Measurements from ENCODE around the gene ZNF157. TPM values are rescaled to one million over a fixed set of nuclear protein-coding genes. Genes with fewer than 3 reads are reported as not detected.
A peak's percentile ranks its signal among the peaks of the same experiment; 100 is the strongest.
"Not testable (repeated sequence)": the region's sequence is repeated elsewhere in the genome, so short reads cannot be mapped to it uniquely, and the experiment has no call there.

ZNF157 gene
- not detected for total RNA-seq

DNA sequence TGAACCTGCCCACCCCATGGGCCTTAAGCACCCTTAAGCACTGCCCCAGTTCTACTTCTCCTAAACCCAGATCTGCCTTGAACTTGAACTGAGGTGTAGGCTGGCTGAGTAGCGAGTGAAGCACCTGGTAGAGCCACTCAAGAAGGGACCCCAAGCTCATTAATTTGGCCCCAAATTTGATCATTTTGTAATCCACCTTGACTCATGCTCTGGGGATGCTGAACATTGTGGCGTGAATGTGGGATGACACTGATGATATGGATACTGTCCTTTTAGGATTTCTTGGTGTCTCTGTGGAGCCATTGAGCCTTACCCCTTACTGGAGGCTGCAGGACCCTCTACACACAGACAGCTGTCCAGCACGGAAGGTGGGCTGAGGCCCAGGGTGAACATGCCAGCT, at the start of gene ZNF157:
TSS of gene ZNF157 (plus strand) at position 301 of the 400 bp plus-strand sequence. CDS start at position 392, 91 bp downstream.
- DNase-seq (ENCODE audit: low spot score) (no peak), ATAC-seq (no peak)

DNA sequence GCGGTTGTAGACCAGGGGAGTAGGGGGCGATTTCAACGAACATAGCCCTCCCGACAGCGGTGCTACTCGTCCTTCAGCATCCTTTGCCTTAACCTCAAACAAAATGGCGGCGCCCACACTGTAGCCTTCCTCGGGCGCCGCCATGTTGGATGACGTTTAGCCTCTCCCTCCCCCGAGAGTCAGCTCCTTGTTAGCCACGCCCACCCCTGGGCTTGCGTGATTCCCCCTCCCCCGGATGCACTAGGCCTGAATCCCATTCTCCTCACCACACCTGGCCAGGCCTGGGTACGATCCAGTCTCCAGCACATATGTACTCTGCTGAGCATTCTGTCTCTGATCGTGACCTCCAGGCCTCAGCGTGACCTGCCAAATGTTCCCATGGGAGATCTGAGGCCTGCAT, 49.0 kb upstream of the ZNF157 start:
- ATAC-seq (no peak), DNase-seq (ENCODE audit: low spot score) (no peak)

DNA sequence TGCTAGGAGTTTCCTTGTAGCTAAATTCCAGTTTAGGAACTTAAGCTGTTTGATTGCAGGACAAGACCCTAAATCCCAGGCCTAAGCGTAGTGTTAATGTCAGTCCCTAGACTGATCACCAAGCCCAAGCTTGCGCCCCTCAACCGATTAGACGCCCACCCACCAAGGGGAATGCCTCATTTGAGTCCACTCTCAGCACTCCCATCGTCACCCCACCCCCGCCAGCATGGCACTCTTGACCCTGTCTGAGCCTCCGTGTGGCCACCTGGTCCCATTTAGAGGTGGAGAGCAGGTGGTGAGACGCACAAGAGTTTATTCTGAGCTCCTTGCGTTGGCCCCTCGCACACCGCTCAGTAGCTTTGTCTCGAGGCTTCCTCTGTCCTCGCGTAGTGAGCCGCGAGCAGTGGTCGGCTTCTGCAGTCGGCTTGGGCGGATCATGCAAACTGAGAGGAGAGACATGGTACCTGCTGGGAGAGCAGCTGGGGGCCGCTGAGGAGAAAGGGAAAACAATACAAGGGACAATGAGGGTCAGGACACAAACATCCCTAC, 48.5 kb upstream of the ZNF157 start:
- no peak for DNase-seq (ENCODE audit: low spot score)
- ATAC-seq, result no peak

DNA sequence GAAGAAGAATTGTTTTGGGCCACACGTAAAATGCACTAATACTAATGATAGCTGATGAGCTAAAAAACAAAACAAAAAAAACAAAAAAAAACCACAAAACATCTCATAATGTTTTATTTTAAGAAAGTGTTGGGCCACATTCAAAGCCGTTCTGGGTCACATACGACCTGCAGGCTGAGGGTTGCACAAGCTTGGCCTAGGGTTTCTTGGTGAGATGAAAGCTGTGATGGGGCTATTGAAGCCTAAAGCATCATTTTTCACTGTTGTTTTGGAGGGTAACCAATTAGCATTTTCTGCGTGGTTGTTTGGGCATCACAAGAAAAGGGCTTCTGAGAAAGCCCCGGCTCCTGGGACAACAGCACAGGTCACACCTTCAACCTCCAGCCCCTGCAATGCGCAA, 42.5 kb upstream of the ZNF157 start:
- DNase-seq (ENCODE audit: low spot score) (no peak), ATAC-seq (no peak)

DNA sequence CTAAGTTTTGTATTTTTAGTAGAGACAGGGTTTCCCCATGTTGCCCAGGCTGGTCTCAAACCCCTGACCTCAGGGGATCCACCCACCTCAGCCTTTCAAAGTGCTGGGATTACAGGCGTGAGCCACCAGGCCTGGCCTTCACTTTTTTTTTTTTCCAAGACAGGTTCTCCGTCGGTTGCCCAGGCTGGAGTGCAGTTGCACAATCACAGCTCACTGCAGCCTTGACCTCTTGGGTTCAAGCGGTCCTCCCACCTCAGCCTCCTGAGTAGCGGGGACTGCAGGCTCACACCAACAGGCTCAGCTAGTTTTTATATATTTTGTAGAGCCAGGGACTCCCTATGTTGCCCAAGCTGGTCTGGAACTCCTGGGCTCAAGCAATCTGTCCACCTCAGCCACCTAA, 37.6 kb upstream of the ZNF157 start:
- not testable (repeated sequence) for ATAC-seq; DNase-seq (ENCODE audit: low spot score)

DNA sequence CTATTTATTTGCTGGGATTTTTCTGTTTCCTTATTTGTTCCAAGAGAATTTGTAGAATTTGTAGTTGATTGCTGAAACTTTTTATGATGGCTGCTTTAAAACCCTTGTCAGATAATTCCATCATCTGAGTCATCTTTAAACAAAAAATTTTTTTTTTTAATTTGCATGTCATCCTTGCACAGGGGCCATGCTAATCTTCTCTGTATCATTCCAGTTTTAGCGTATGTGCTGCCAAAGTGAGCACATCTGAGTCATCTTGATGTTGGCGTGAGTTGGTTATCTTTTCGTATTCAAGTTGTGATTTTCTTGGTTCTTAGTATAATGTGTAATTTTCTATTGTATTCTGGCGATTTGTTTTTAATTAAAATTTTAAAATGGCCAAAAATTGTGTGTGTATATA, 18.7 kb upstream of the ZNF157 start:
- ATAC-seq (no peak), DNase-seq (ENCODE audit: low spot score) (no peak)

DNA sequence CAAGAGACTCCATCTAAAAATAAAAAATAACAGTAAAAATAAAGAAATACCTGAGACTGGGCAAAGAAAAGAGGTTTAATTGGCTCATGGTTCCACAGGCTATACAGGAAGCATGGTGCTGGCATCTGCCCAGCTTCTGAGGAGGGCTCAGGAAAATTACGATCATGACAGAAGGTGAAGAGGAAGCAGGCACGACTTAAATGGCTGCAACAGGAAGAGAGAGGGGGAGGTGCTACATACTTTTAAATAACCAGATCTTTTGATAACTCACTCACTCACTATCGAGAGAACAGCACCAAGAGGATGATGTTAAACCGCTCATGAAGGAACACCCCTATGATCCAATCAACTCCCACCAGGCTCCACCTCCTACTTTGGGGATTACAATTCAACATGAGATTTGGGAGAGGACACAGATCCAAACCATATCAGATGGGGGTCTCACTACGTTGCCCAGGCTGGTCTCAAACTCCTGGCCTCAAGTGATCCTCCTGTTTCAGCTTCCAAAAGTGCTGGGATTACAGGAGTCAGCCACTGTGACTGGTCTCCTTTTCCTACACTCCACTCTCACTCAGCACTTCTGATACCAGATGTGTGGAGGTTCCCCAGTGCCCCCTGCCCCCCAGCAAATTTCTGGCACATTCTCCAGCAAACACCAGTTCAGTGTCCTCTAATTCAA, 11.9 kb upstream of the ZNF157 start:
- DNase-seq (ENCODE audit: low spot score) (no peak), ATAC-seq (no peak)

DNA sequence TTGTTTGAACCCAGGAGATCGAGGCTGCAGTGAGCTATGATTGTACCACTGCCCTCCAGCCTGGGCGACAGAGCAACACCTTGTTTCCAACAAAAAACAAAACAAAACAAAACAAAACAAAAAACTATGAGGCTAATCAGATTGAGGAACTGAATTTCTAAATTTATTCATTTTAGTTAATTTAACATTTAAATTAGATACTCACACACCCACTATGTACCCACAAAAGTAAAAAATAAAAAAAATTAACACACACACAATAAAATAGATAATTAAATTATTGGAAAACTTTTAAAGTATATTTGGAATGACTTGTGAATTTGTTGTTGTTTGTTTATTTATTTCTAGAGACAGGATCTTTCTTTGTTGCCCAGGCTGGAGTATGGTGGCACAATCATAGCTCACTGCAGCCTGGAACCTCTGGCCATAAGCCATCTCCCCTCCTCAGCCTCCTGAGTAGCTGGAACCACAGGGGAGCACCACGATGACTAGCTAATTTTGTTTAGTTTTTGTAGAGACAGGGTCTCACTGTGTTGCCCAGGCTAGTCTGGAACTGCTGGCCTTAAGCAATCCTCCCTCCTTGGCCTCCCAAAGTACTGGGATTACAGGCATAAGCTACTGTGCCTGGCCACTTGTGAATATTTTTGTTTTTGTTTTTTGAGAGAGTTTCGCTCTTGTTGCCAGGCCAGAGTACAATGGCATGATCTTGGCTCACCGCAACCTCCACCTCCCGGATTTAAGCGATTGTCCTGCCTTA, 9.8 kb upstream of the ZNF157 start:
- DNase-seq (ENCODE audit: low spot score) (no peak), ATAC-seq (no peak)

DNA sequence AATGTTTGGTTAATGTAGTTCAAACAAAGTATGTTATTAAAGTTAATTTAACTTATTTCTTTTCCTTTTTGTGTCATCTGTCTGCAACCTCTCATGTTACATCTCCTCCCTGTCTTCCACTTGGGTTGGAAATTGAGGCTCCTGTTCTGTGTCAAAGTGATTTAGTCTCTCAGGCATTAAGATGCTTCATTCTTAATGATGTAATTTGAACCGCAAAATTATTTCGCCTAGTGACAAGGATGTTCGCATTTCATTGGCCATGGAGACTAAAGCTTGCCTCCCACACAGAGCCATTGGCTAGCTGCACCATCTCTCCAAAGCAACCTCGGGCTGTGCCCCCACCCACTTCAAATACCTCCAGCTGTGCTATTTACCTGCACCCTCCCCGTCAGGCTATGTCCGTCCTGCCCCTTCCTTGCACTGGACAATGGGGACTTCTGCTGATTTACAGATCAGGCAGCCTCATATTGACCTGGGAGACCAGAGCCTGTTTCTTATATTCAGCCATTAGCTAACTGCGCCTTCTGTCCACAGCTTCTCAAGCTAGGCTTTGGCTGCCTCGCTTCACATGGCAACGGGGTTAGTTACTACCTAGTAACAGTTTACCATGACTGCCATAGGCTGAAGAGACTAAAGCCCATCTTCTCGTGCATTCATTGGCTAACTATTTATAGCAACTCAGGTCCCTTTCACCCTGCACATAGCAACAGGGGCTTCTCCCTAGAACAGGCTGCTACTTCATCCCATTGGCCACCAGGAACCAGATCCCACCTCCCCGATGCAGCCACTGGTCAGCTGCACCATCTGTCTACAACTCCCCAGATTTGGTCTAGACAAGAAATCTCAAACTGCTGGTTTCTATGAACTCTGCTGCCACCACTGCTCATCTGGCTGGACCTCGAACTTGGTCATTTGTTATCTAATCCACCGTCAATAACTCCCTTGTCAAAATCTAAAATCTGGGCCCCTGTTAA, 8.6 kb upstream of the ZNF157 start:
- ATAC-seq, result peak; percentile 80
- peak; percentile 53 for DNase-seq (ENCODE audit: low spot score)

DNA sequence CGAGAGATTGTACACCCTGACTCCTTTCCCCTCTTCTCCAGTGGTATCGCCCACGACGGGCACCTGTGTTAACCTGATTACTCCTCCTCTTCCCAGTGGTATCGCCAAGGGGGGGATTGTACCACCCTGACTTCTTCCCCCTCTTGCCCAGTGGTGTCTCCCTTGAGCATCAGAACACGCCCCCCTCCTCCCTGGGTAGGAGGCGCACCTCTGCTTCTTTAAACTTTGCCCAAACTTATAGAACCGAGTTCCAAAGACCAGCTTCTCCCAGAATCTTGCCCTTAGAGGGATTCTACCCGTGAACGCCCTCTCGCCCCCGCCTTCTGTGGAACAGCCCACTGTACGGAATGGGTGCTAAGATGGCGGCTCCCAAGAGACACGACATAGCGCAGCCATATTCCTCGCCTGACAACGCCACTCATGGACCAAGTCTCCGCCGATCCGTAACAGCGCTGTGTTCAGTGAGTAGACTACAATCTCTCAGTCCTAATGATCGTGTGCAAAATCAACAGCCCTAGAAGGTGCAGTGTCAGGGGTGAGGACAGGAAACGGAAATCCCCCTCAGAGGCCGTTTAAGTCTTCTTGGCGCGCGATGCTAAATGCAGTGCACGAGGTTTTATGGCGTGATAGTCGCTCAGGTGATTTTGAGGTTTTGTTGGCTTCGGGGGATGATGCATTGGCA, 4.2 kb upstream of the ZNF157 start:
- peak; percentile 41 for DNase-seq (ENCODE audit: low spot score)
- peak; percentile 68 for ATAC-seq

DNA sequence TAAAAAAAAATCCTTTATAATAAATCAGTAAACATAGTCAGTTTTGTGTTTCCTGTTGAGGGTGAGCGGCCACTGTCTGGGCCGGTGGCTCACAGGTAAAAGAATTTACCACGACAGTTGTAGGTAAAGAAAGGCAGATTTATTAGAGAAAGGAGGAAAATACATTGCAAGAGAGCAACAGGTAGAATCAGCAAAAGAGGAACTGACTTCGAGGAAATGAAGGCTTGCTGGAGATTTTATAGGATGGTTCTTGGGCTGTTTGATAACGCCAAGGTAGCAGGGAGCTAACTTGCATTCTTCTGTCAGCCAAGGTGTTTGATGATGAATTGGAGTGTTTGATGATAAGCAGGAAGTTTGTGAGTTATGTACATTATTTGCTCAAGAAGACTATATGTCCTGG, 2.8 kb downstream of the ZNF157 start:
- DNase-seq (ENCODE audit: low spot score), result no peak
- no peak for ATAC-seq

DNA sequence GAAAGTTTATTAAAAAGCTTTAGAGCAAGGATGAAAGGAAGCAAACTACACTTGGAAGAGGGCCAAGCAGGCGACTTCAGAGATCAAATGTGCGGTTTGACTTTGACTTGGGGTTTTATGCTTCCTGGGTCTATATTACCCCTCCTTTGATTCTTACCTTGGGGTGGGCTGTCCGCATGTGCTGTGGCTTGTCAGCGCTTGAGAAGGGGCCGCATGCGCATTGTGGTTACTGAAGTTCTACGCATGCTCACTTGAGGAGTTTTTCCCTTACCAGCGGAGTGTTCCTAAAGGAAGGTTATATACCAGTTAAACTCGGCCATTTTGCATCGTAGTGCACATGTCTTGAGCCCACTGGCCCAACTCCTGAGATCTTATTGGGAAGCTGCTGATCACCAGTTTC, 9.9 kb downstream of the ZNF157 start:
- DNase-seq (ENCODE audit: low spot score), result peak; percentile 38
- no peak for ATAC-seq

DNA sequence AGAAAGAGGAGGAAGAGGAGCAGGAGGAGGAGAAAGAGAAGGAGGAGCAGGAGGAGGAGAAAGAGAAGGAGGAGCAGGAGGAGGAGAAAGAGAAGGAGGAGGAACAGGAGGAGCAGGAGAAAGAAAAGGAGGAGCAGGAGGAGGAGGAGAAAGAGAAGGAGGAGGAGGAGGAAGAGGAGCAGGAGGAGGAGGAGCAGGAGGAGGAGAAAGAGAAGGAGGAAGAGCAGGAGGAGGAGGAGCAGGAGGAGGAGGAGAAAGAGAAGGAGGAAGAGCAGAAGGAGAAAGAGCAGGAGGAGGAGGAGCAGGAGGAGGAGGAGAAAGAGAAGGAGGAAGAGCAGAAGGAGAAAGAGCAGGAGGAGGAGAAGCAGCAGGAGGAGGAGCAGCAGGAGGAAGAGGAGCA, 10.5 kb downstream of the ZNF157 start:
- ATAC-seq, result not testable (repeated sequence)

DNA sequence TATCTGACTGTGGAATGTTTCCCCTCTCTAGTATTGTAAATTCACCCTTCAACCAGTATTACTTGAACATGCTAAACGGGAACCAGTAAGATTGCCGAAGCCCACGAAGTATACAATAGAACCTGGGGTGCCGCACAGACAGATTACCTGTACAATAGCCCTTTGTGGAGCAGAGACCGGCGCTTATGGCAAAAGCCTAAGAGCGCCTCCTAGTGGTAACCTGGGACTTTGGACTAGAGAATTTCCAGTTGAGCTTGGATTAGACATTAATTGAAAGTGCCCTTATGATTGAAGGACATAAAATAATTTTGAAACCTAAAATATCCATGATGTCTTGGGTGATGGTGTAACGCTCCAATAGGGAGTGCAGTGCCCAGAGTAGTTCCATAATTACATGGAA, 14.1 kb downstream of the ZNF157 start:
- peak; percentile 53 for DNase-seq (ENCODE audit: low spot score)
- peak; percentile 91 for ATAC-seq

More for the DNA sequence above, 10.5 kb downstream of the ZNF157 start:
- DNase-seq (ENCODE audit: low spot score), result not testable (repeated sequence)

DNA sequence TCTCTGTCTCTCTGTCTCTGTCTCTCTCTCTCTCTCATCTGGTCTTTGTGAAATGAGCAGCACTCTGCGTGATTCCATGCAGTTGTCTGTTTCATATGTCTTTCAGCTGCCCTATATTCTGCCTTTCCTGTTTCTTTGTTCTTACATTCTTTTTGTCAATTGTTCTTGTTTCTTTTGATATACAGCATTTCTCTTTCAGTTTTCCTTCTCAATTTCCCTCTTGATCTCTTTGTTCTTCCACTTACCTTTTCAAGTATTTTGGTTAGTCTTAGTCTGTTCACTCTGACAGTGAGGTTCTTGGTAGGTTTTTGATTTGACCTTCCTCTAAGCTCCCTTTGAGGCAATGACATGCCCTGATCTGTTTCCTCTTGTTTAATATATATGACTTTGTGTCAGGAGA, 20.4 kb downstream of the ZNF157 start:
- ATAC-seq (no peak), DNase-seq (ENCODE audit: low spot score) (no peak)

DNA sequence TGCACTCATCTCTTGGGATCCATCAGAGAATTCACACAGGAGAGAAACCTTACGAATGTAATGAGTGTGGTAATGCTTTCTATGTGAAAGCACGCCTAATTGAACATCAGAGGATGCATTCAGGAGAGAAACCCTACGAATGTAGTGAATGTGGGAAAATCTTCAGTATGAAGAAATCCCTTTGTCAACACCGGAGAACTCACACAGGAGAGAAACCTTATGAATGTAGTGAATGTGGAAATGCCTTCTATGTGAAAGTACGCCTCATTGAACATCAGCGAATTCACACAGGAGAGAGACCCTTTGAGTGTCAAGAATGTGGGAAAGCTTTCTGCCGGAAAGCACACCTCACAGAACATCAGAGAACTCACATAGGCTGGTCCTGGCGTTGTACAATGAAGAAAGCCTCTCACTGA, 42.8 kb downstream of the ZNF157 start:
- ATAC-seq (no peak), DNase-seq (ENCODE audit: low spot score) (no peak)

DNA sequence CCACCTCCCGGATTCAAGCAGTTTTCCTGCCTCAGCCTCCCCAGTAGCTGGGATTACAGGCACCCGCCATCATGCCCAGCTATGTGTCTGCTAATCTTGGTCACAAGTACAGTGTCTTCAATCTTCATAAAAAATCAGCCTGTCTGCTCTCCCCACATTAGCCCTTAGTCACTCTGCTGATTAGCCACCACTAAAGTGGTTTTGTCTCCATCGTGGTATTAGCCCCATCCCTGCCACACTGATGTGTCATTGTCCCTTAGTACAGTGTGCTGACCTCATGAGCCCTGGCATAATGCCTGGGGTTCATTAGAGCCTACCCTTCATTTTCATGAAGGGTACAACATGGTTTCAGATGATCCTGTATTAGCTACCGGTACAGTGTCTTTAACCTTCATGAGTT, 49.9 kb downstream of the ZNF157 start:
- ATAC-seq (no peak), DNase-seq (ENCODE audit: low spot score) (no peak)

DNA sequence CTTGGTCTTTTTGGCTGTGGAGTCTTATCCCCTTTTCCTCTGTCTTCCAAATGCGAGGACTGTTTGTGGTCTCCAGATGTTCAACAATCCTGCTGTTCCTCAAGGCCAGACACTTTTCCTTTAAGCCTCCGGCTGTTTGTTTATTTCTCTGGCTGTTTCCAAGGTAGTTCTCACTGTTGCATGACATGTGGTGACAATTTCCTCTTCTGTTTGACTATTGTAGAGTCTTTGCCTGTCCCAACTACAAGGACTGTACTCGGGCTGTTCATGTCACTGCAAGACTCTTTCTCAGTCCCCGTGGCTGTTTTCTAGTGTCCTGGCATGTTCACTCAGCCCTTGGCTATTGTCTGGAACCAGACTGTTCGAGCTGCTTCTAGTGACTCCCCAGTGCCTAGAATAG, 50.6 kb downstream of the ZNF157 start:
- DNase-seq (ENCODE audit: low spot score) (no peak), ATAC-seq (no peak)

DNA sequence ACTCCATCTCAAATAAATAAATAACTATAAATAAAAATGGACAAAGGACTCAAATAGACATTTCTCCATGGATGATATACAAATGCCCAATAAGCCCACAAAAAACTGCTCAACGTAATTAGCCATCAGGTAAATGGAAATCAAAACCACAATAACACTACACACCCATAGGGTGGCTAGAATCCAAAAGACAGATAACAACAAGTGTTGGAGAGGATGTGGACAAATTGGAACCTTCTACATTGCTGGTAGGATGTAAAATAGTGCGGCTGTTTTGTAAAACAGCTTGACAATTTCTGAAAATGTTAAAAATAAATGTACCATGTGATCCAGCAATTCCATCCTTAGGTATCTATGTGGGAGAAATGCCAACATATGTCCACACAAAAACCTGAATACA, 52.1 kb downstream of the ZNF157 start:
- ATAC-seq (no peak), DNase-seq (ENCODE audit: low spot score) (no peak)

DNA sequence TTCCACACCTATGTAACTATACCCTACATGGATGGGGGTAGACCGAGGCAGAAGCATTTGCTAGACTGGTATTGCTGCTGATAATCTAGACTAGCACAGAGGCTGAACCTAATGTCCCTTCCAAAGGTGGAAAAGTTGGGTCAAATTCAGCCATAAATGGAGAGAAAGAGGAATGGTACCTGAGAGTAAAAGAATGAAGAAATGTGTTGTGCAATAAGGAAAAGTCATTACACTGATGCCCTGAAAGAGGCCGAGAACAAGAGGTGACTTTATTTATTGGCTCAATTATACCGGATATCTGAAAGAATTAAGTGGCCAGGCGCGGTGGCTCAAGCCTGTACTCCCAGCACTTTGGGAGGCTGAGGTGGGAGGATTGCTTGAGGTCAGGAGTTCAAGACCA, 60.5 kb downstream of the ZNF157 start:
- DNase-seq (ENCODE audit: low spot score) (no peak), ATAC-seq (no peak)

All from left lobe of liver (tissue), 2 donors.